Astrocyte (in vitro differentiated cells and primary cell): ENCODE results near the gene TLN1. TPM values are rescaled to one million over a fixed set of nuclear protein-coding genes. Genes with fewer than 3 reads are reported as not detected.

ENCODE experiments used
- DNase-seq: peaks from one replicate; pipeline ENCODE4 v3.0.0-alpha.2; 2010; ENCODE audit warnings: low read depth
- FAIRE-seq: peaks from 2 replicates; lab custom pipeline; 2011; peaks lifted over from hg19 to GRCh38; lab: Jason Lieb, UNC
- H2AFZ ChIP-seq: 2 replicates; pipeline ENCODE4 v1.6.0; 2012; ENCODE audit warnings: low read depth, low read length, inconsistent platforms
- H3K27ac ChIP-seq: 2 replicates; pipeline ENCODE4 v1.5.1; 2011; ENCODE audit warnings: low read depth, low read length, inconsistent platforms
- H3K27me3 ChIP-seq: 2 replicates; pipeline ENCODE4 v1.6.0; 2011; ENCODE audit warnings: low read length, inconsistent platforms; ENCODE audit not compliant: insufficient read depth
- H3K36me3 ChIP-seq: 2 replicates; pipeline ENCODE4 v1.5.1; 2011; ENCODE audit warnings: low read length, inconsistent platforms; ENCODE audit not compliant: insufficient read depth
- H3K4me1 ChIP-seq: 2 replicates; pipeline ENCODE4 v1.5.1; 2011; ENCODE audit warnings: low read length, inconsistent platforms; ENCODE audit not compliant: insufficient read depth
- H3K4me2 ChIP-seq: 2 replicates; pipeline ENCODE4 v1.6.0; 2012; ENCODE audit warnings: low read length, inconsistent platforms
- H3K4me3 ChIP-seq: 2 replicates; pipeline ENCODE4 v1.5.1; 2011; ENCODE audit warnings: low read depth, mild to moderate bottlenecking, low read length, inconsistent platforms; ENCODE audit not compliant: insufficient read depth
- H3K79me2 ChIP-seq: 2 replicates; pipeline ENCODE4 v1.6.0; 2012; ENCODE audit warnings: mild to moderate bottlenecking, low read length, inconsistent platforms; ENCODE audit not compliant: insufficient read depth
- H3K9ac ChIP-seq: 2 replicates; pipeline ENCODE4 v1.6.0; 2012; ENCODE audit warnings: mild to moderate bottlenecking, low read length, inconsistent platforms
- H3K9me3 ChIP-seq: 2 replicates; pipeline ENCODE4 v1.5.1; 2012; ENCODE audit warnings: low read depth, mild to moderate bottlenecking, low read length, inconsistent platforms; ENCODE audit not compliant: insufficient read depth
- H4K20me1 ChIP-seq: 2 replicates; pipeline ENCODE4 v1.6.0; 2012; ENCODE audit warnings: low read length, inconsistent platforms; ENCODE audit not compliant: insufficient read depth
- H3K27ac Mint-ChIP-seq: one replicate; pipeline ENCODE4 v1.8.0; 2021; ENCODE audit warnings: mild to moderate bottlenecking, mixed read lengths; ENCODE audit not compliant: unreplicated experiment
- H3K27me3 Mint-ChIP-seq: one replicate; pipeline ENCODE4 v1.8.0; 2021; ENCODE audit warnings: low read depth, mixed read lengths; ENCODE audit not compliant: unreplicated experiment
- H3K36me3 Mint-ChIP-seq: one replicate; pipeline ENCODE4 v1.8.0; 2021; ENCODE audit warnings: low read depth, mixed read lengths; ENCODE audit not compliant: unreplicated experiment
- H3K4me1 Mint-ChIP-seq: one replicate; pipeline ENCODE4 v1.8.0; 2021; ENCODE audit warnings: low read depth, mixed read lengths; ENCODE audit not compliant: unreplicated experiment
- H3K4me3 Mint-ChIP-seq: one replicate; pipeline ENCODE4 v1.8.0; 2021; ENCODE audit warnings: mild to moderate bottlenecking, moderate library complexity, mixed read lengths; ENCODE audit not compliant: unreplicated experiment
- H3K9me3 Mint-ChIP-seq: one replicate; pipeline ENCODE4 v1.8.0; 2021; ENCODE audit warnings: mild to moderate bottlenecking, mixed read lengths; ENCODE audit not compliant: unreplicated experiment
- CTCF ChIP-seq: IDR thresholded peaks from 2 replicates; pipeline ENCODE4 v1.5.1; 2011; ENCODE audit warnings: low read depth, mild to moderate bottlenecking, inconsistent platforms, low read length, moderate library complexity; ENCODE audit not compliant: insufficient read depth
- EZH2 ChIP-seq: IDR thresholded peaks from 2 replicates; pipeline ENCODE4 v1.6.1; 2012; ENCODE audit warnings: mild to moderate bottlenecking, low read length, inconsistent platforms; ENCODE audit not compliant: insufficient read depth
- total RNA-seq: library from RNA; stranded (reverse); gene quantifications from 2 replicates; pipeline ENCODE4 v1.2.1, GENCODE V29; 2021

TLN1 gene
- total RNA-seq, 1 donor from 2014 or later: 525 TPM

GRCh38 chr9:35729700-35730485 is 2.1 kb downstream of the TLN1 start:
- DNase-seq: peak; percentile 81
- Histone ChIP-seq H3K9me3 (no peaks in the 10 kb centered on the region), H3K36me3 (peaks cover 13% of the 10 kb centered on the region), H2AFZ (no peak overlapping the region), H3K9ac (peak overlapping the region; percentile 91), H3K79me2 (peaks cover 93% of the 10 kb centered on the region), H4K20me1 (peaks cover 62% of the 10 kb centered on the region), H3K4me2 (peak overlapping the region; percentile 99), H3K4me1 (peaks cover 59% of the 10 kb centered on the region), H3K27ac (peak overlapping the region; percentile 92), H3K4me3 (peak overlapping the region; percentile 93), H3K27me3 (no peaks in the 10 kb centered on the region)
- no peak overlapping the region for H3K27ac Mint-ChIP-seq
- peak; percentile 45 for FAIRE-seq
- no peak overlapping the region for H3K4me3 Mint-ChIP-seq
- no peaks in the 10 kb centered on the region for H3K27me3 Mint-ChIP-seq
- H3K4me1 Mint-ChIP-seq: peaks cover 14% of the 10 kb centered on the region
- peaks cover 10% of the 10 kb centered on the region for H3K36me3 Mint-ChIP-seq
- TF ChIP-seq EZH2 (no peak), CTCF (peak; percentile 70)
- no peaks in the 10 kb centered on the region for H3K9me3 Mint-ChIP-seq

DNA sequence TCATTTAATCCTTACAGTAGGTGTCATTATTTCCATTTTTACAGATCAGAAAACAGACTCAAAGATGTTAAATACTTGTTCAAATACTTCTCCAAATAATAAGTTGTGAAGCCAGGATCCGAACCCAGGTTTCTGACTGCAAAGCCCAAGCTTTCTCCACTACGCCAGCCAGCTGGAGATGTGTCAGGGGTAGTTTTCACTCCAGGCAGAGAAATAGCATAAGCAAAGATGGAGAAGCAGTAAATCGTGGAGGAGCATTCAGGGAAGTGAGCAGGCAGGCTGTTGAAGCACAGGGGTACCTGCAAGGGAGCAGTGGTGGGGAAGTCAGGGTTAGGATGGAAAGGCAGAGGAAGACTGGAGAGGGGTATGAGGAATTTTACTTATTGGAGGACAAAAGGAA is 2.9 kb downstream of the TLN1 start:
- H3K9me3 Mint-ChIP-seq: no peaks in the 10 kb centered on the region
- no peaks in the 10 kb centered on the region for H3K27me3 Mint-ChIP-seq
- no peak overlapping the region for H3K4me3 Mint-ChIP-seq
- peak overlapping the region; percentile 92 for H3K27ac ChIP-seq
- H3K36me3 Mint-ChIP-seq: peaks cover 18% of the 10 kb centered on the region
- H3K27me3 ChIP-seq: no peaks in the 10 kb centered on the region
- H2AFZ ChIP-seq: no peak overlapping the region
- H3K4me1 Mint-ChIP-seq: peaks cover 9% of the 10 kb centered on the region
- H3K4me1 ChIP-seq: peaks cover 55% of the 10 kb centered on the region
- peak overlapping the region; percentile 99 for H3K4me2 ChIP-seq
- H3K27ac Mint-ChIP-seq: no peak overlapping the region
- peaks cover 63% of the 10 kb centered on the region for H4K20me1 ChIP-seq
- peaks cover 19% of the 10 kb centered on the region for H3K36me3 ChIP-seq
- H3K9me3 ChIP-seq: no peaks in the 10 kb centered on the region
- FAIRE-seq (no peak), DNase-seq (no peak)
- TF ChIP-seq CTCF (no peak), EZH2 (no peak)
- peak overlapping the region; percentile 93 for H3K4me3 ChIP-seq
- peaks cover 93% of the 10 kb centered on the region for H3K79me2 ChIP-seq
- peak overlapping the region; percentile 91 for H3K9ac ChIP-seq
